GM13976 (cell line): Measurements from ENCODE around the gene TM9SF3.

Experiments used
- DNase-seq: peaks from one replicate; pipeline ENCODE4 v3.0.0; 2012; ENCODE audit warnings: low spot score
- CTCF ChIP-seq: IDR thresholded peaks from 2 replicates; pipeline ENCODE4 v1.5.1; 2012; ENCODE audit warnings: borderline replicate concordance, mild to moderate bottlenecking; ENCODE audit not compliant: insufficient read depth; ENCODE audit errors: extremely low read depth, missing control alignments, control extremely low read depth
- in situ Hi-C: fragments of 300-500 bp; cut with MboI; formaldehyde crosslinking; loops from one replicate; pipeline ENCODE4 v1.12.0; 2022; ENCODE audit warnings: low sequenced_read_pairs, mixed read lengths, inconsistent platforms; ENCODE audit not compliant: unreplicated experiment

TM9SF3 gene

GRCh38 chr10:96622013-96622787 is 35.4 kb upstream of the TM9SF3 start:
- DNase-seq: no peak
- no peak for TF ChIP-seq CTCF
- in situ Hi-C loops: loop anchor here (25.0 kb wide), 1 partner anchor 235 kb away; no protein-coding TSS in a partner anchor

- DNase-seq: no peak
- in situ Hi-C loops: loop anchor here (25.0 kb wide), 1 partner anchor 233 kb away; no protein-coding TSS in a partner anchor
- TF ChIP-seq CTCF: no peak
Observed at GRCh38 chr10:96619796-96620773, 33.3 kb upstream of the TM9SF3 start.

GRCh38 chr10:96619120-96619519 is 32.3 kb upstream of the TM9SF3 start:
- in situ Hi-C loops: loop anchor here (25.0 kb wide), 1 partner anchor 232 kb away; no protein-coding TSS in a partner anchor
- no peak for TF ChIP-seq CTCF
- no peak for DNase-seq

- no peak for TF ChIP-seq CTCF
- in situ Hi-C loops: loop anchor here (25.0 kb wide), 1 partner anchor 231 kb away; no protein-coding TSS in a partner anchor
- no peak for DNase-seq
Observed at GRCh38 chr10:96618653-96619052, 31.8 kb upstream of the TM9SF3 start.

- in situ Hi-C loops: loop anchor here (25.0 kb wide), 1 partner anchor 230 kb away; no protein-coding TSS in a partner anchor
- no peak for DNase-seq
- no peak for TF ChIP-seq CTCF
Observed at GRCh38 chr10:96616961-96617360, 30.1 kb upstream of the TM9SF3 start.

- no peak for DNase-seq
- TF ChIP-seq CTCF: no peak
- in situ Hi-C loops: loop anchor here (25.0 kb wide), 1 partner anchor 227 kb away; no protein-coding TSS in a partner anchor
Observed at GRCh38 chr10:96614515-96614914, 27.7 kb upstream of the TM9SF3 start.
